Ascending aorta (tissue), 2 donors: ENCODE data around the gene C3orf22. TPM values are rescaled to one million over a fixed set of nuclear protein-coding genes. Genes with fewer than 3 reads are reported as not detected.
"Not testable (repeated sequence)": the region's sequence is repeated elsewhere in the genome, so short reads cannot be mapped to it uniquely, and the experiment has no call there.

ENCODE experiments used
- DNase-seq, 2 donors: peaks; one replicate each; pipeline ENCODE4 v3.0.0-alpha.2; 2019; ENCODE audit warnings: low spot score in 2 of 2
- H3K27ac ChIP-seq, 2 donors: fragments of 200-600 bp; sonication (generic); one replicate each; pipeline ENCODE4 v1.5.1; 2016 to 2017; ENCODE audit warnings: mild to moderate bottlenecking in 1 of 2
- H3K27me3 ChIP-seq: fragments of 200-600 bp; sonication (generic); one replicate; pipeline ENCODE4 v1.5.1; 2017
- H3K36me3 ChIP-seq, 2 donors: fragments of 200-600 bp; sonication (generic); one replicate each; pipeline ENCODE4 v1.5.1; 2016
- H3K4me1 ChIP-seq, 2 donors: fragments of 200-600 bp; sonication (generic); one replicate each; pipeline ENCODE4 v1.5.1; 2016 to 2017; ENCODE audit warnings: mild to moderate bottlenecking in 1 of 2
- H3K4me3 ChIP-seq, 2 donors: fragments of 200-600 bp; sonication (generic); one replicate each; pipeline ENCODE4 v1.5.1; 2016 to 2017; ENCODE audit warnings: mild to moderate bottlenecking in 1 of 2
- H3K9me3 ChIP-seq, 2 donors: fragments of 200-600 bp; sonication (generic); one replicate each; pipeline ENCODE4 v1.5.1; 2016
- intact Hi-C: fragments of 100-400 bp; cut with DNase I; formaldehyde crosslinking; loops from one replicate; pipeline ENCODE4 v1.15.1; 2023
- total RNA-seq: library from RNA; depleted of rRNA; stranded (reverse); fragments of >200 nt; gene quantifications from one replicate; pipeline ENCODE4 v1.1.0, GENCODE V29; 2016
- TF ChIP-seq, protein P1 (sequence below), 3 experiments: fragments of 200-600 bp in 2 of 3; fragments of 450-650 bp in 1 of 3; sonication (generic) in 2 of 3; IDR thresholded peaks; one replicate each; pipeline ENCODE4 v1.5.1; 2016 to 2019; ENCODE audit warnings: antibody characterized with exemption in 3 of 3, mild to moderate bottlenecking in 1 of 3, moderate library complexity in 1 of 3

C3orf22 gene
- total RNA-seq, 1 donor from 2014 or later: not detected

DNA sequence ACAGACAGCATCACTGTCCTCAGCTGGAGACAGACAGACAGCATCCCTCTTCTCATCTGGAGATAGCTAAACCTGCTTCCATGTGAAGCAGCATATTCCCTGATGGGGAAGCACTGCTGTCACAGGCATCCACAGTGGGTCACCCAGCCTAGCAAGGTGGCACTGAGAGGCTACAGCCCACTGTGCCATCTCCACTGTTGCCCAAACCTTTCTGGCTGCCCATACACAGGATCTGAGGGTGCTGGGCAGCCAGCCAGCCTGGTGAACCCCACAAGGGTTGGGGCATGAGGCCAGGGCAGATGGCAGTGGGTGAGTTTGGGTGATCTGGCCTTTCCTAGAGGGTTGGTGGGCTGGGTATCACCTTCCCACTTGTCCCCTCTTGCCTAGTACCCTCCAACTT is 23.1 kb downstream of the C3orf22 start:
- Histone ChIP-seq H3K4me1 (no peaks in the 10 kb centered on the region), H3K4me3 (no peak overlapping the region), H3K27me3 (no peaks in the 10 kb centered on the region), H3K36me3 (no peaks in the 10 kb centered on the region), H3K27ac (no peak overlapping the region), H3K9me3 (no peaks in the 10 kb centered on the region)
- no peak for DNase-seq
- TF ChIP-seq, protein P1, sequence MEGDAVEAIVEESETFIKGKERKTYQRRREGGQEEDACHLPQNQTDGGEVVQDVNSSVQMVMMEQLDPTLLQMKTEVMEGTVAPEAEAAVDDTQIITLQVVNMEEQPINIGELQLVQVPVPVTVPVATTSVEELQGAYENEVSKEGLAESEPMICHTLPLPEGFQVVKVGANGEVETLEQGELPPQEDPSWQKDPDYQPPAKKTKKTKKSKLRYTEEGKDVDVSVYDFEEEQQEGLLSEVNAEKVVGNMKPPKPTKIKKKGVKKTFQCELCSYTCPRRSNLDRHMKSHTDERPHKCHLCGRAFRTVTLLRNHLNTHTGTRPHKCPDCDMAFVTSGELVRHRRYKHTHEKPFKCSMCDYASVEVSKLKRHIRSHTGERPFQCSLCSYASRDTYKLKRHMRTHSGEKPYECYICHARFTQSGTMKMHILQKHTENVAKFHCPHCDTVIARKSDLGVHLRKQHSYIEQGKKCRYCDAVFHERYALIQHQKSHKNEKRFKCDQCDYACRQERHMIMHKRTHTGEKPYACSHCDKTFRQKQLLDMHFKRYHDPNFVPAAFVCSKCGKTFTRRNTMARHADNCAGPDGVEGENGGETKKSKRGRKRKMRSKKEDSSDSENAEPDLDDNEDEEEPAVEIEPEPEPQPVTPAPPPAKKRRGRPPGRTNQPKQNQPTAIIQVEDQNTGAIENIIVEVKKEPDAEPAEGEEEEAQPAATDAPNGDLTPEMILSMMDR (IDR thresholded peaks at IDR 0.05): no peak
- intact Hi-C loops: no loop called here

DNA sequence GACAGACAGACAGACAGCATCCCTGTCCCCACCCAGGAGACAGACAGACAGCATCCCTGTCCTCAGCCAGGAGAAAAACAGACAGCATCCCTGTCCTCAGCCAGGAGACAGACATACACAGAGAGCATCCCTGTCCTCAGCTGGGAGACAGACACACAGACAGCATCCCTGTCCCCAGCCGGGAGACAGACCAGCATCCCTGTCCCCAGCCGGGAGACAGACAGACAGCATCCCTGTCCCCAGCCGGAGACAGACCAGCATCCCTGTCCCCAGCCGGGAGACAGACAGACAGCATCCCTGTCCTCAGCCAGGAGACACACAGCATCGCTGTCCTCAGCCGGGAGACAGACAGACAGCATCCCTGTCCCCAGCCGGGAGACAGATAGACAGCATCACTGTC is 24.0 kb downstream of the C3orf22 start:
- H3K27me3 ChIP-seq, H3K27ac ChIP-seq, H3K4me1 ChIP-seq, intact Hi-C loops, H3K9me3 ChIP-seq, DNase-seq, H3K36me3 ChIP-seq, H3K4me3 ChIP-seq: not testable (repeated sequence)

DNA sequence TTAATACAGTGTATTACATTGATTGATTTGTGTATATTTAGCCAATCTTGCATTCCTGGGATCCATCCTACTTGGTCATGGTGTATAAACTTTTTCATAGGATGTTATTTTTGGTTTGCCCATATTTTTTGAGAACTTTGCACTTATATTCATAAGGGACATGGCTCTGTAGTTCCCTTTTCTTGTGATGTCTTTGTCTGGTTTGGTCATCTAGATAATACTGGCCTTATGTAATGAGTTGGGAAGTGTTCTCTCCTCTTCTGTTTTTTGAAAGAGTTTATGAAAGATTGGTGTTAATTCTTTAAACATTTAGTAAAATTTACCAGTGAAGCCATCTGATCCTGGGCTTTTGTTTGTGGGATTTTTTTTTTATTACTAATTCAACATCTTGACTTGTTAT is 25.2 kb downstream of the C3orf22 start:
- Histone ChIP-seq H3K27ac (no peak overlapping the region), H3K4me3 (no peak overlapping the region), H3K9me3 (no peaks in the 10 kb centered on the region), H3K36me3 (no peaks in the 10 kb centered on the region), H3K27me3 (no peaks in the 10 kb centered on the region), H3K4me1 (no peaks in the 10 kb centered on the region)
- no peak for DNase-seq
- TF ChIP-seq, protein P1 (IDR thresholded peaks at IDR 0.05): no peak
- intact Hi-C loops: no loop called here

DNA sequence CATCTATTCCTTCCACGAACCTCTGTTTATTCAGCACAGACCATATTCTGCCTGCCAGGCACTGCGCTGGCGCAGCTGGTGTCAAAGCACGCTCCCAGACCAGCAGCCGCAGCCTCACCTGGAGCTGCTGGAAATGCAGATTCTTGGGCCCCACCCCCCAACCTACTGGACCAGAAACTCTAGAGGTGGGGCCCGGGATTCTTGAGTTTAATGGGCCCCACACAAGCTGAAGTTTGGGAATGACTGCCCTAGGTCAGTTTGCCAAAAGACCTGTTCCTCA is 27.7 kb downstream of the C3orf22 start:
- H3K9me3 ChIP-seq: no peaks in the 10 kb centered on the region
- no peak overlapping the region for H3K4me3 ChIP-seq
- H3K4me1 ChIP-seq: no peaks in the 10 kb centered on the region
- H3K27ac ChIP-seq: no peak overlapping the region
- H3K36me3 ChIP-seq: no peaks in the 10 kb centered on the region
- no peaks in the 10 kb centered on the region for H3K27me3 ChIP-seq
- intact Hi-C loops: no loop called here
- DNase-seq: no peak
- TF ChIP-seq, protein P1 (IDR thresholded peaks at IDR 0.05): no peak

DNA sequence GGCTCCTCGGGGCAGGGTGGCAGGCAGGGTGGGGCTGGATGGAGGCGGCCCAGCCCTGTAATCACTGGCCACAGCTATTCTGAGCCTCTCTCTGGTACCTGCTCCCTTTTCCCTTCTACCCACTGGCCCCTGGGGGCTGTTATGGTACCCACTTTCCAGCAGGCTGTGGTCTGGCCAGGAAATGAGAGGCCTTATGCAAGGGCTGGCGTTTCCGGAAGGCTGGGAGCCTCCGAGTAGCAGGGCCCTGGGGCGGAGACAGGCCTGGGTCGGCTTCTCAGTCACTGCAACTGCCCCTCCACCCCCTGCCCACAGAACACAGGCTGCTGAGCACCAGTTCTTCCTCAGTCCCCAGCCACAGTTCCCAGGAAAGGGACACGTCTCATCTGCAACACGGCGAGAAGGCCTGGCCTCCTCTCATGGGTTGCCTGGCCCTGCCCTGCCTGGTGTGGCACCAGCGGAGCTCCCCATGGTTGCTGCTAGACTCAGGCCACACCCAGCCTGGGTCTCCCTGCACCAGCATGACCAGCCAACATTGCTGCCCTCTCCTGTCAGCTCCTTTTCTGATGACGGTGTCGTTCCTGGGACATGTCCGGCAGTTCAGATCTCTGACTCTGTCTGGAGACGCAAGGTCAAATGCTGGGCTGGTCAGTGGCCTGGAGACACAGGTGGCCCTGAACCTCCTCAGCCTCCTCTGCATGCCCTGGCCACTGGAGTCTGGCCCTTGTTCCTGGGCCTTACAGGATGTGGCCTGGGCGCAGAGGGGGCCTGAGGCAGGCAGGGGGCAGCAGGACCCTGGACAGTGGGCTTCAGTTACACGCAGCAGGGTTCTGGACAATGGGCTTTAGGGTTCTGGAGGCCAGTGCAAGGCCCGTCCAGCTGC is 28.3 kb downstream of the C3orf22 start:
- Histone ChIP-seq H3K36me3 (no peaks in the 10 kb centered on the region), H3K27ac (no peak overlapping the region), H3K4me1 (no peaks in the 10 kb centered on the region), H3K9me3 (no peaks in the 10 kb centered on the region), H3K27me3 (no peaks in the 10 kb centered on the region), H3K4me3 (no peak overlapping the region)
- intact Hi-C loops: no loop called here
- DNase-seq: peak in 1 of 2 donors; percentile 74
- TF ChIP-seq, protein P1 (IDR thresholded peaks at IDR 0.05): no peak

DNA sequence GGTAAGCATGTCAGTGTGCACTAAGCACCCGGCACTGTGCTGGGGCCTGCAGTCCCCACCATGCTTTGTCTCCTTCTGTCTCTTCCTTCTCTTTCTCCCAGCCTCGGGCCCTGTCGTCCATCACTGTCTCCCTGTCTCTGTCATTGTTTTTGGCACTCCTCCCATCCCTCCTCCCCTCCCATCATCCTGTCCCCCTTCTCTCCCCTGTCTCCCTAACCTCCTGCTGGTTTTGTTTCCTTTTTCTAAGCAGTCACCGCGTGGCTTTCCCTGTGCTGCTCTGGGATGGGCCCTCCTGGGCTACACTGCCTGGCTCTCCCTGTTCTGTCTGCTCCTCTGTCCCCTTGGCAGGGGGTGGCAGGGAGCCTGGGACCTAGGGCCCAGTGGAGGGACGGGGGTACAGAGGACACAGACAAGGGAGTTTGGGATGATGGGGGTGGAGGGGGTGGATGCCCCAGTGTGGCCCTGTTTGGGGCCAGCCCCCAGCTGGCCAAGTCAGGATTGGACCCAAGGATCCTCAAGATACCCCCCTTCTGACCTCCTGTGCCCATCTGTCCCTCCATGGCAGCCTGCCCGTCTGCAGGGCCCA is 29.1 kb downstream of the C3orf22 start:
- Histone ChIP-seq H3K9me3 (no peaks in the 10 kb centered on the region), H3K36me3 (no peaks in the 10 kb centered on the region), H3K4me1 (peaks cover 0 to under 1% of the 10 kb centered on the region in 2 donors), H3K4me3 (no peak overlapping the region), H3K27me3 (no peaks in the 10 kb centered on the region), H3K27ac (no peak overlapping the region)
- intact Hi-C loops: no loop called here
- TF ChIP-seq, protein P1 (IDR thresholded peaks at IDR 0.05): no peak
- no peak for DNase-seq
